ENCODE measurements around the gene ABI3BP. TPM values are rescaled to one million over a fixed set of nuclear protein-coding genes. Genes with fewer than 3 reads are reported as not detected.

Gene ABI3BP
- polyA plus RNA-seq, 1 donor from 2014 or later = not detected

DNA sequence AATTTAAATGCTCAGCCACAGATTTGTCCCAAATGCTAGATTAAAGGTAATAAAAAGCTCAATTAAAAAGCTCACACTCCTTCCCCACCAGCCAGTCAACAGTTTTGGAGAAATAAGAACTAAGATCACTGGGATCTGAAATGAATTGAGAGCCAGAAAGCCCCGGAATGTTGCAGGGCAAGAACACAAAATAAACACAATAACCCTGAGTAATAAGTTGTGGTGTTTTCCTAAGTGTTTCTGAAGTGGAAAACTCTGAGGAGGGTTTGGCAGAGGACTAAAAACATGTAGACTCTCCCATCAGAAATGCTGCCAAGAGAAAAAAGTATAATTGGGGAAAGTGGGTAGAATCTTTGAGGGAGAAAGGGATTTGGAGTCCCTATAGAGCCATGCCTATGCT lies 127.8 kb downstream of the ABI3BP start:
- H3K4me1 Mint-ChIP-seq = no peaks in the 10 kb centered on the region
- no peak overlapping the region for H3K4me3 Mint-ChIP-seq
- no peak overlapping the region for H3K27ac Mint-ChIP-seq
- H3K27me3 Mint-ChIP-seq = no peaks in the 10 kb centered on the region
- no peaks in the 10 kb centered on the region for H3K9me3 Mint-ChIP-seq
- peaks cover 2% of the 10 kb centered on the region for H3K36me3 Mint-ChIP-seq

DNA sequence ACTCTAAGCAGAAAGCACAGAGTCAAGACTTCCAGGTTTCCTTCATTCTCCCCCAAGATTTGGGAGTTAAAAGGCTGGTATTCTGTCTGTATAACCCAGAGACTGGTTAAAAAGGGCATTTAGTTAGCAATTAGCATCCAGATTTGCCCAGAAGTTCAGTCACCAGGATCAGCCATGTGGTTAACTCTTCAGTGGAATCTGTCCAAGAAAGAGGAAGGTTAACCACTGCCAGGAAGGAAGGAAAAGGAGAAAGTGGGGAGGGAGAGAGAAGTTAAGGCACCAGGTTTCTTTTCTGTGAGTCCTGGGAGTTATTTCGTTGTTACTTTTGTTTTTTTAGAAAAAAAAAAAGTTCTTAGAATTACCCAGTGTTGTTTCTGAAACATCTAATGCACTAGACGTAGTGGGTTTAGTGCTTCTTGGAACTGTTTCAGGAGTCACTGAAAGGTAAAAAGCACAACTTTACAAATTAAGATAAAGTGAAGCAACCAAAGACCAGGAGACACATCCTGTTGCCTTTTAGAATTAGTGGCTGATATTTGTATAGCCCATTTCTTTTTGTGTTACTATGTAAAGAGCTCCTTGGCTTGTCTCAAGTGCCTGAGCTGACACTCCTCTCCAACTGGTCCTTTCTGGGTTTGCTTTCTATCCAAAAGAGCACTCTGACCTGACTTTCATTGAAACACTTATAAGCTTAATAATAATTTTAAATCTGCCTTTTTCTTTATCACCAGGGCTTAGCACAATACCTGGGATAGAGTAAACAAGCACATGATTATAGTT lies 128.6 kb downstream of the ABI3BP start:
- Mint-ChIP-seq H3K9me3 (no peaks in the 10 kb centered on the region), H3K4me1 (no peaks in the 10 kb centered on the region), H3K27ac (no peak overlapping the region), H3K27me3 (no peaks in the 10 kb centered on the region), H3K4me3 (peak overlapping the region in 1 of 4 donors; percentile 63), H3K36me3 (no peaks in the 10 kb centered on the region)

DNA sequence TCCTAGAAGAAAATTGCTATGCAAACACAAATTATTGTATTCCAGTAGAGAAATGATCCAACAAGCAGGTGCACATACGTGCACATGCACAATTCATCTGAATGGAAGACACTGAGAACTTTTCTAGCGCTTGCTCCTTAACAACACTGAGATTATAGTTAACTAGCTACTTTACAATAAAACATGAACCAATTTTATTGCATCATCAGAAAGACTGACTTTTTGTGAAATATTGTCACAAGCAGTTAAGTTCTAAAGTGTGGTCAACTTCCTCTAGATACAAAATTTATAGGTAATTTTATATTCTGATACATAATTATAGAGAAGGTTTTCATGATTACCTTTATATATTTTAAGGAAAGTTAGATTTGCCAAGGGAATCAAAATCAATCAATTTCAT lies 135.4 kb downstream of the ABI3BP start:
- no peaks in the 10 kb centered on the region for H3K9me3 Mint-ChIP-seq
- no peaks in the 10 kb centered on the region for H3K36me3 Mint-ChIP-seq
- H3K27ac Mint-ChIP-seq = no peak overlapping the region
- H3K4me1 Mint-ChIP-seq = no peaks in the 10 kb centered on the region
- peaks cover 2% of the 10 kb centered on the region for H3K27me3 Mint-ChIP-seq
- no peak overlapping the region for H3K4me3 Mint-ChIP-seq

DNA sequence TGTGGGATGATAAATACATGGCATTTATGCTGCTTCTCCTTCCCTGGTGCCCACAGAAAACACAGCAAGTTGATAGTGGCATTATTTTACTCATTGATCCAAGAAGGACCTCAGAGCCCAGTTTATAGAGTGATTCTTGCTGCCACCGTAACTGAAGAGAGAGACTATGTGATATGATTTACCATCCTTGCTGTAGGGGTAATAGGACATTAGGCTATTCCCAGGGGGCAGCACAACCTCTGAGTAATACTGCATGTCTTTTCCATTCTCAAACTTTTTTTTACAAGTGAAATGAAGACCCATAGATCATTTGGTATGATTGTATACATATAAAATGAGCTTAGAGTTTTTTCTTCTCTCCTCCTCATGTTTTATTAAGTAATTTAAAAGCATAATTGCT lies 136.4 kb downstream of the ABI3BP start:
- Mint-ChIP-seq H3K27me3 (peaks cover 2% of the 10 kb centered on the region), H3K36me3 (no peaks in the 10 kb centered on the region), H3K4me1 (no peaks in the 10 kb centered on the region), H3K9me3 (no peaks in the 10 kb centered on the region), H3K27ac (no peak overlapping the region), H3K4me3 (no peak overlapping the region)

DNA sequence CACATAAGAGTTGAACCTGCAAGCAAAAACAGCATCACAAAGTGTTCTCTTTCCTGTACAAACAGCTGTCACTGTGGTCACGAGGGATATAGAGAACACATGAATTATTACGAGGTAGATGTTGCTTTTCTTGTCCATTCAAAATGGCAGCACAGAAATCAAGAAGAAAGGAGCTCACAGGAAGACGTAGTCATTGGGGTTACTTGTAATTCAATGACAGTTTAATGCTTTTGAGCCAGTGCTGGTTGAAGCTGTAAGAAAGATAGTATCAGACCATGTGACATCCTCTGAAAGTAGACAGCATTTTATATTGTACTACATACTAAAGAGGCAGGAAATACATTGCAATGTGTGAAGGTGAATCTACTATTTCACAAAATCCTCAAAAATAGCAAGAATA lies 140.4 kb downstream of the ABI3BP start:
- Mint-ChIP-seq H3K27ac (no peak overlapping the region), H3K27me3 (no peaks in the 10 kb centered on the region), H3K36me3 (no peaks in the 10 kb centered on the region), H3K4me1 (peaks cover 0 to 1% (median 0%) of the 10 kb centered on the region in 3 donors), H3K4me3 (no peak overlapping the region), H3K9me3 (peaks cover 0 to 3% (median 0%) of the 10 kb centered on the region in 3 donors)

DNA sequence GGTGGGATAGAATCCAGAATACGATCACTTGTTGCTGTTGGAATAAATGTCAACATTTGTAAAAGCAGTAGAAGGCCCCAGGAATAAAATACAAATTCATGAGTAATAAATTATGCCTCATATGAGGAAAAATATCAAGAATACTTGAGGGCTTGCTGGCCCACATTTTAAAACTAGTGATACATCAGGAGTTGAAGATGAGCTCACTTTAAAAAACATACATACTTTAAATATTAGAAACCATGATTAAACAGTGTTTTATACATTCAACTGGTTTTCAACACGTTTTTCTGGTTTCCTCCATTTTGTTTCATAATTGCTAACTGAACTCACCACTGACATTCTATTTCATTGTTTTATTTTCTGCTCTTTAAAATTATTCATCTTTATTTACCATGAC lies 142.5 kb downstream of the ABI3BP start:
- H3K9me3 Mint-ChIP-seq = peaks cover 0 to 3% (median 0%) of the 10 kb centered on the region in 3 donors

DNA sequence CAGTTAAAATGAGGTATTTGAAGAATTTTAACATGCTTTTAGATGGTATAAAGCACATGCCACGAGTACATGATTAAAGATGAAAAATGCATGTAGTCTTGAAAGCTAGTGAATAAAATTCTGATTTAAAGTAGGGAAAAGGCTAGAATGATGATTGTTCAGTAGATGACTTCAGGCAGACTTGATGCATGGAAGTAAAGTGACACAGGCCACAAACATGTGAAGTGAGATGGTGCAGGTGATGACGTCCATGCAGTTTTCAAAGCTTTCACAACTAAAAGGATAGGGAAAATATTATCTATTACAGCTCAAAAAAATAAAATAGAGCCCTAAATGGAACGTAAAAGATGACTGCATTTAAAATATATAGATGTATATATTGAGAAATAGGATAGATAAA lies 143.1 kb downstream of the ABI3BP start:
- Mint-ChIP-seq H3K27ac (no peak overlapping the region), H3K27me3 (no peaks in the 10 kb centered on the region), H3K9me3 (peaks cover 0 to 3% (median 0%) of the 10 kb centered on the region in 3 donors), H3K4me1 (peaks cover 0 to 1% (median 0%) of the 10 kb centered on the region in 3 donors), H3K4me3 (no peak overlapping the region), H3K36me3 (no peaks in the 10 kb centered on the region)

More for the DNA sequence above, 142.5 kb downstream of the ABI3BP start:
- Mint-ChIP-seq H3K27ac (no peak overlapping the region), H3K4me1 (peaks cover 0 to 1% (median 0%) of the 10 kb centered on the region in 3 donors), H3K27me3 (no peaks in the 10 kb centered on the region), H3K4me3 (no peak overlapping the region), H3K36me3 (no peaks in the 10 kb centered on the region)

DNA sequence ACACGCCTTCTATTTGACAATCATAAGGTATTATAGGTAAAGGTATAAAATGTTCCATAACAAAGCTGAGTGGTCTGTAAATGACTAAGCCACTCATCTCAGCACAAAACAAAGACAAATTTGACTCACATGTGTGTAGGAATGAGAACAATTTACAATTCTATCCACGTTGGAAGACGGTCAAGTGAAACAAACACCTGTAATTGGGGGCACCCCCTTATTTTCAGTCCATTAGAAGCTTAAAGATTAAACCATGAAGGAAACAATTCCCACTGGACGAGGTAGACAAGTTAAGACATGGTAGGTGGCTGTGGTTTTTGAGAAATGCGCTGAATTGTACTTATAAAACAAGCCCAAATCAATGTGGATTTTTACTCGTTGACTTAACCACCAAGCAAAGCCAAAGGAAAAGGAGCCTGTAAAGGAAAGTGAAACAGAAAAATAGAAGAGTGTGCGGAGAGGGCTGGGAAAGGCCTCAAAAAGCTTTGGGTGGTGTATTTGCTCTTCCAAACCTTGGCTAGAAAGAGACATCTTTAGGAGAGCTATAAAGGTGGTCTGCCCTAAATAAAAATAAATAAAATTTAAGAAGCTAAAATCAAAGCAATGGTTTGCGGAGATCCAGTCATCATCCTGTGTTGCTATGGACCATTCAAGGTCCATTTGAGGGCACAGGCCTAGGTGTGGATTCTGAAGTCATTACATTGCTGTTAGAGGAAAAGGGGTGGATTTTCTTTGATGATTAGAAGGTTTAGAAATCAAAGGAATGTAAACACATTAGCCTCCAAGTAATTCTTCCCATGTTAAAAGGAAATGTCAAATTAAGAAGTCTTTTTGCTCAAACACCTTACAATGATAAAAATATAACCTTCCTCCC lies 148.9 kb downstream of the ABI3BP start:
- Mint-ChIP-seq H3K27ac (no peak overlapping the region), H3K4me1 (peaks cover 0 to 2% (median 1%) of the 10 kb centered on the region in 3 donors), H3K9me3 (peaks cover 0 to 1% (median 0%) of the 10 kb centered on the region in 3 donors), H3K27me3 (peaks cover 1% of the 10 kb centered on the region), H3K4me3 (no peak overlapping the region), H3K36me3 (peaks cover 1% of the 10 kb centered on the region)

DNA sequence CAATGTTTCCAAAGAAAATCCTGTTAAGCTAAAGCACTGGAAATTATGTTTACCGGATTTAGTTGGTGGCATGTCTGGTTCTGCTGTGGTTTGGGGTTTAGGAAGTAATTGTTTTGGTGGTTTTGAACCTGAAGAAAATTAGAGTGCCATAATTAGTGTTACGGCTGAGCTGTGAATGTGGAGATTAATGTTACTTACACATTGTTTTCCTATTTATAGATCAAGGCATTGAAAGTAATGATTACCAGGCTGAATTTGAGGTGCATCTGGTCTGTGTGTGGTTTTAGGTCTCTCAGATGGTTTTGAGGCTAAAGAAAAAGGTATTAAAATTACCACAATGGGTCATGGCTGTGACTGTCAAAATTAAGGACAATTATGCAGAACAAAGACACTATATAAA lies 155.1 kb downstream of the ABI3BP start:
- Mint-ChIP-seq H3K36me3 (peaks cover 1% of the 10 kb centered on the region), H3K4me3 (no peak overlapping the region), H3K4me1 (peaks cover 0 to 2% (median 0%) of the 10 kb centered on the region in 3 donors), H3K27me3 (peaks cover 7% of the 10 kb centered on the region), H3K9me3 (no peaks in the 10 kb centered on the region), H3K27ac (no peak overlapping the region)

DNA sequence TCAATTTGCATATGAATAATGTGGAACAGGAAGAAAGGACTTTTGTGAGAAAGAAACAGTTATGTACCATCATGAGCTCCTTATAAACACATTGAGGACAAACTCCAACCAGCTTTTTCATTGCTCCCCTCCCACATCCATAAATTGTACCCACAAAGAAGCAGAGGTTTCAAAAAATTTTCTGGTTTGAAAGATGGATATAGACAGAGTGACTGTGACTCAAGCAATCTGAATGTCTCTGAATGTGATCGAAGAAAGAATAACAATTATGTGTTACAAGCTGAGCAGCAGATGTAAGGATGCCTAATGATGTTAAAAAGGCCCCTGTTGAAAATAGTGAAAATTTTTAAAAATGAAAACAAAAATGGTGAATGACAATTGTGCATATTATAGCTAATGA lies 156.6 kb downstream of the ABI3BP start:
- Mint-ChIP-seq H3K27ac (no peak overlapping the region), H3K4me3 (no peak overlapping the region), H3K36me3 (no peaks in the 10 kb centered on the region), H3K4me1 (no peaks in the 10 kb centered on the region), H3K27me3 (peaks cover 7% of the 10 kb centered on the region), H3K9me3 (no peaks in the 10 kb centered on the region)

DNA sequence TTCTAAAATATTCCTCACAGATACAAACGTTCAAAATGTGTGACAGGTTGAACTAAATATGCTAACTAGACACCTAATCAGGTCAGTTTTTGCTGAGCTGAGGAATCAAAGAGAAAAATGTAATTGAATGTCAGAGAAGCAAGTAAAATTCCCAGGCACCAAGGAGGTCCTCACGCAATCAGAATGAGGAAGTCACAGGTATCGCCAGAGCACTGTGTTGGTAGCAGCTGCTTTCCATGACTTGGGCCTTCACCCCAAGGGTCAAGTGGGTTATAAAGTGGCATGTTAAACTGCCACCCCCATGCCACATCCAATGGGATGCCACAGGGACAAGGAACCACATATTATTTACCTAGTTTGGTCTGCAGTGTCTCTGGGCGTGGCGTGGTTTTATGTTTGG lies 158.9 kb downstream of the ABI3BP start:
- peaks cover 0 to 2% (median 0%) of the 10 kb centered on the region in 3 donors for H3K9me3 Mint-ChIP-seq
- no peak overlapping the region for H3K4me3 Mint-ChIP-seq
- no peak overlapping the region for H3K27ac Mint-ChIP-seq
- no peaks in the 10 kb centered on the region for H3K4me1 Mint-ChIP-seq
- H3K27me3 Mint-ChIP-seq = peaks cover 6% of the 10 kb centered on the region
- no peaks in the 10 kb centered on the region for H3K36me3 Mint-ChIP-seq

DNA sequence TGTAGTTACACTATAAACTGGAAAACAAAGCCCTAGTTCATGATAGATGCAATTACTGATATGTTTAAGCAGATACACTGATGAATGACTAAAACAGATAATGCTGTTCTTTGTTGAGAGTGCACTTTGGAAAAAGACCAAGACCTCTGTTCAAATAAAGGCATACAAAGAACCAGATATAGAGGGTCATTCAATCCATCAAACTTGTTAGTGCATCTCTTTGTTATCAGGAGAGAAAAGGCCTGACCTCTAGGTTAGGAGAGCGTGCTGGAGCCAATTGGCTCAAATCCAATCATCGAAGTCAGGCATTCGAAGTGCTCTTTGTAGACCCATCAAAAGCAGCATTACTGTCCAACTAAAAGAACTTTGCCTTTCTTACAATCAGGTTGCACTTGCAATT lies 159.7 kb downstream of the ABI3BP start:
- H3K27me3 Mint-ChIP-seq = peaks cover 4% of the 10 kb centered on the region
- H3K4me3 Mint-ChIP-seq = no peak overlapping the region
- peaks cover 0 to 2% (median 0%) of the 10 kb centered on the region in 3 donors for H3K9me3 Mint-ChIP-seq
- no peaks in the 10 kb centered on the region for H3K36me3 Mint-ChIP-seq
- H3K27ac Mint-ChIP-seq = no peak overlapping the region
- H3K4me1 Mint-ChIP-seq = no peaks in the 10 kb centered on the region

DNA sequence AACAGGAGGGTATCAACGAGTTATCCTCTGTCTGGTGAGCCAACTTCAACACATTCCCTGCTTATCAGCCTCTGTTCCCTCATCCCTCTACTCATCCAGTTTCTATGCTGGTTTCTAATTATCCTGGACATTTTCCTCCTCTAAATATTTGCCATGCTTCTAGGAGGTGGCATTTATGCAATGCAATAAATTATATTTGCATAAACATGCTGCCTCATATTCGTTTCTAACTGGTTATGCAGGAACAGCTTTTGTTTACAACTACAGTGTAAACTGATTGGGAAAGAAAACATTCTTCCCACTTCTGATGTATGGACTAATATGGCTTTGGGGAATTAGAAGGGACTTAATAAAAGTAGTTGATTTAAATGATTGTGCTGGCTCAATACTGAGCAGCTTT lies 161.6 kb downstream of the ABI3BP start:
- H3K36me3 Mint-ChIP-seq = no peaks in the 10 kb centered on the region
- no peaks in the 10 kb centered on the region for H3K4me1 Mint-ChIP-seq
- peaks cover under 1% of the 10 kb centered on the region for H3K27me3 Mint-ChIP-seq
- no peak overlapping the region for H3K4me3 Mint-ChIP-seq
- H3K27ac Mint-ChIP-seq = no peak overlapping the region
- peaks cover 0 to 2% (median 0%) of the 10 kb centered on the region in 3 donors for H3K9me3 Mint-ChIP-seq

DNA sequence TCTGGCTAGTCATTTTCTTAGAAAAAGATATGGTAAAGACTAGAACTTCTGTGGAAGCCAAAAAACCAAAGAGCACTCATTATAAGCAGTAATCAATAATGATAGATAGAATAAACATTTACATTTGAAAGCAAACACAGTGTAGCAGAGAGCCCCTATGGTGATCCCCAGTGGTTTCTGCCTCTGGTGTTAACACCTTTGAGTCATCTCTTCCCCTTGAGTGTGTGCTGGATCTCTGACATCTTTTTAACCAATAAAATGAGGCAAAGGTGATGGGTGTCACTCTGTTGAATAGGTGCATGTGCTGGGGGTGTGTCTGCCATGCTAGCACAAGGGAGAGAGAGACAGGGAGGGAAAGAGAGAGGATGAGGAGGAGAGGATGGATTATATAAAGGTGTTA lies 162.3 kb downstream of the ABI3BP start:
- H3K27me3 Mint-ChIP-seq = no peaks in the 10 kb centered on the region
- H3K36me3 Mint-ChIP-seq = no peaks in the 10 kb centered on the region
- H3K4me1 Mint-ChIP-seq = no peaks in the 10 kb centered on the region
- no peak overlapping the region for H3K4me3 Mint-ChIP-seq
- H3K9me3 Mint-ChIP-seq = peaks cover 0 to 2% (median 0%) of the 10 kb centered on the region in 3 donors
- no peak overlapping the region for H3K27ac Mint-ChIP-seq

DNA sequence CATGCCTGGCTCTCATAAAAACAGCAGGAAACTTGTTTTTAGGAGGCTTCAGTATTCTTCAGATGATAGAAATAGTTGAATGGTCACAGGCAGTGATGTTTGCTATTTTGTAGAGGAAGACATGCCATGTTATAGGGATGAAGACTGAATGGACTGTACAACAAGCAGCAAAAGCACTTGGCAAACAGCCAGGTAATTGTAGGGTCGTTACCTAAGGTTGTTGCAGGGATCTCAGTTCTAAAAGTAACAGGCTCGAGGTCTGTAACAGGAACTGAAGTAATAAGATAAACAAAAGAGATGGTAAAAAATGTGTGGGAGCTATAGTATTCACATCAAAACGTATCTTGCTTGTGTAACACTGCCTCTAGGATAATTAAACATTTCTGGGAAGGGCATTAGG lies 167.6 kb downstream of the ABI3BP start:
- Mint-ChIP-seq H3K27me3 (no peaks in the 10 kb centered on the region), H3K27ac (no peak overlapping the region)

More for the DNA sequence above, 167.6 kb downstream of the ABI3BP start:
- H3K36me3 Mint-ChIP-seq = no peaks in the 10 kb centered on the region
- H3K4me3 Mint-ChIP-seq = no peak overlapping the region
- no peaks in the 10 kb centered on the region for H3K9me3 Mint-ChIP-seq
- H3K4me1 Mint-ChIP-seq = no peaks in the 10 kb centered on the region

Data from IgD-negative memory B cell (primary cell).